Endothelial cell (in vitro differentiated cells): ENCODE data around the gene EXOC8. TPM values are rescaled to one million over a fixed set of nuclear protein-coding genes. Genes with fewer than 3 reads are reported as not detected.

Experiments
- DNase-seq: peaks from one replicate; pipeline ENCODE4 v3.0.0; 2021; ENCODE audit warnings: low spot score
- H3K27ac Mint-ChIP-seq: one replicate; pipeline ENCODE4 v1.8.0; 2021; ENCODE audit warnings: mixed read lengths, inconsistent platforms; ENCODE audit not compliant: unreplicated experiment
- H3K27me3 Mint-ChIP-seq: one replicate; pipeline ENCODE4 v1.8.0; 2021; ENCODE audit warnings: mild to moderate bottlenecking, moderate library complexity, mixed read lengths, inconsistent platforms; ENCODE audit not compliant: unreplicated experiment
- H3K36me3 Mint-ChIP-seq: one replicate; pipeline ENCODE4 v1.8.0; 2021; ENCODE audit warnings: mild to moderate bottlenecking, low read depth, mixed read lengths, inconsistent platforms; ENCODE audit not compliant: unreplicated experiment
- H3K4me1 Mint-ChIP-seq: one replicate; pipeline ENCODE4 v1.8.0; 2021; ENCODE audit warnings: mild to moderate bottlenecking, mixed read lengths, inconsistent platforms; ENCODE audit not compliant: unreplicated experiment
- H3K4me3 Mint-ChIP-seq: one replicate; pipeline ENCODE4 v1.8.0; 2021; ENCODE audit warnings: mild to moderate bottlenecking, mixed read lengths, inconsistent platforms; ENCODE audit not compliant: unreplicated experiment
- H3K9me3 Mint-ChIP-seq: one replicate; pipeline ENCODE4 v1.8.0; 2021; ENCODE audit warnings: mixed read lengths, inconsistent platforms; ENCODE audit not compliant: unreplicated experiment
- CTCF ChIP-seq: fragments of 200-600 bp; sonication (generic); IDR thresholded peaks from one replicate; pipeline ENCODE4 v1.5.0; 2021; ENCODE audit warnings: antibody characterized with exemption; ENCODE audit not compliant: unreplicated experiment
- total RNA-seq: library from RNA; stranded (reverse); fragmentation: NEBNext Ultra II Directional; extraction: Animal tissue kit (Norgen Biotek cat#: 25700); gene quantifications from one replicate; pipeline ENCODE4 v1.2.1, GENCODE V29; 2021; ENCODE audit not compliant: unreplicated experiment

The EXOC8 gene
- total RNA-seq, 1 donor from 2014 or later: 11.6 TPM

GRCh38 chr1:231383159-231383860 lies 45.7 kb upstream of the EXOC8 start:
- no peaks in the 10 kb centered on the region for H3K36me3 Mint-ChIP-seq
- TF ChIP-seq CTCF: no peak
- no peak overlapping the region for H3K4me3 Mint-ChIP-seq
- DNase-seq: no peak
- H3K9me3 Mint-ChIP-seq: no peaks in the 10 kb centered on the region
- peaks cover 15% of the 10 kb centered on the region for H3K4me1 Mint-ChIP-seq
- no peak overlapping the region for H3K27ac Mint-ChIP-seq
- no peaks in the 10 kb centered on the region for H3K27me3 Mint-ChIP-seq

GRCh38 chr1:231382426-231382825 lies 44.8 kb upstream of the EXOC8 start:
- Mint-ChIP-seq H3K4me1 (peaks cover 22% of the 10 kb centered on the region), H3K9me3 (no peaks in the 10 kb centered on the region), H3K27ac (no peak overlapping the region), H3K4me3 (no peak overlapping the region), H3K36me3 (no peaks in the 10 kb centered on the region), H3K27me3 (no peaks in the 10 kb centered on the region)
- DNase-seq: no peak
- TF ChIP-seq CTCF: no peak

GRCh38 chr1:231381729-231382128 lies 44.1 kb upstream of the EXOC8 start:
- no peak overlapping the region for H3K4me3 Mint-ChIP-seq

GRCh38 chr1:231376875-231377549 lies 39.4 kb upstream of the EXOC8 start:
- H3K4me1 Mint-ChIP-seq: peaks cover 30% of the 10 kb centered on the region
- no peaks in the 10 kb centered on the region for H3K9me3 Mint-ChIP-seq
- no peak overlapping the region for H3K27ac Mint-ChIP-seq
- no peak for DNase-seq
- no peak for TF ChIP-seq CTCF
- no peak overlapping the region for H3K4me3 Mint-ChIP-seq
- no peaks in the 10 kb centered on the region for H3K36me3 Mint-ChIP-seq
- H3K27me3 Mint-ChIP-seq: no peaks in the 10 kb centered on the region

More at GRCh38 chr1:231381729-231382128, 44.1 kb upstream of the EXOC8 start:
- H3K27me3 Mint-ChIP-seq: no peaks in the 10 kb centered on the region
- DNase-seq: no peak
- H3K4me1 Mint-ChIP-seq: peaks cover 27% of the 10 kb centered on the region
- no peaks in the 10 kb centered on the region for H3K9me3 Mint-ChIP-seq
- no peak for TF ChIP-seq CTCF
- H3K27ac Mint-ChIP-seq: no peak overlapping the region
- no peaks in the 10 kb centered on the region for H3K36me3 Mint-ChIP-seq

GRCh38 chr1:231376101-231376500 lies 38.4 kb upstream of the EXOC8 start:
- no peak for DNase-seq
- Mint-ChIP-seq H3K27ac (no peak overlapping the region), H3K4me1 (peaks cover 30% of the 10 kb centered on the region)

More at GRCh38 chr1:231376101-231376500, 38.4 kb upstream of the EXOC8 start:
- Mint-ChIP-seq H3K36me3 (no peaks in the 10 kb centered on the region), H3K4me3 (no peak overlapping the region), H3K27me3 (no peaks in the 10 kb centered on the region), H3K9me3 (no peaks in the 10 kb centered on the region)
- no peak for TF ChIP-seq CTCF
